IMR-90 (cell line): Measurements from ENCODE around the gene PLEKHG7. TPM values are rescaled to one million over a fixed set of nuclear protein-coding genes. Genes with fewer than 3 reads are reported as not detected.
"Not testable (repeated sequence)": the region's sequence is repeated elsewhere in the genome, so short reads cannot be mapped to it uniquely, and the experiment has no call there.

Experiments used
- ATAC-seq: fragments of 200-7000 bp; cut with Tn5 transposase; 2 replicates; pipeline ENCODE4 v1.9.1; 2020; ENCODE audit warnings: low read depth, mild to moderate bottlenecking, moderate library complexity
- BruUV-seq: library from RNA; stranded (reverse); fragments of 400-500 nt; replicated peaks from 2 replicates; lab custom pipeline; 2021; lab: Mats Ljungman, UMichigan
- CTCF ChIA-PET: fragments of 300-600 bp; formaldehyde crosslinking; extraction: SDS; loops from one replicate; lab custom pipeline; 2021; ENCODE audit warnings: antibody characterized with exemption; lab: Yijun Ruan, JAX
- POLR2A ChIA-PET: fragments of 300-600 bp; sonication (Branson Sonifier 250); formaldehyde crosslinking; loops from one replicate; lab custom pipeline; 2022; ENCODE audit warnings: antibody characterized with exemption; ENCODE audit not compliant: unreplicated experiment; lab: Charles Lee
- DNase-seq: peaks from one replicate; pipeline ENCODE4 v3.0.0; 2013
- H2AFZ ChIP-seq: replicated peaks from 2 replicates; pipeline ENCODE3; 2013; ENCODE audit warnings: low read length, mild to moderate bottlenecking; ENCODE audit not compliant: poor library complexity
- H2AK5ac ChIP-seq: 2 replicates; pipeline ENCODE4 v1.6.1; 2013; ENCODE audit warnings: low read depth, low read length, inconsistent platforms
- H2AK9ac ChIP-seq: replicated peaks from 2 replicates; pipeline ENCODE3; 2013; ENCODE audit warnings: mild to moderate bottlenecking, low read depth, low read length, moderate library complexity; ENCODE audit not compliant: poor library complexity
- H2BK120ac ChIP-seq: 2 replicates; pipeline ENCODE4 v1.6.1; 2013; ENCODE audit warnings: low read depth, low read length, inconsistent platforms
- H2BK15ac ChIP-seq: 3 replicates; pipeline ENCODE4 v1.6.1; 2013; ENCODE audit warnings: low read depth, low read length, inconsistent platforms
- H2BK20ac ChIP-seq: 2 replicates; pipeline ENCODE4 v1.6.1; 2013; ENCODE audit warnings: low read depth, mild to moderate bottlenecking, inconsistent platforms, low read length, moderate library complexity
- H2BK5ac ChIP-seq: 2 replicates; pipeline ENCODE4 v1.6.1; 2013; ENCODE audit warnings: mild to moderate bottlenecking, low read depth, low read length, inconsistent platforms; ENCODE audit not compliant: poor library complexity, severe bottlenecking
- H3K14ac ChIP-seq: replicated peaks from 2 replicates; pipeline ENCODE4 v1.6.1; 2013; ENCODE audit warnings: low read depth, low read length, inconsistent platforms
- H3K18ac ChIP-seq: 2 replicates; pipeline ENCODE4 v1.6.1; 2013; ENCODE audit warnings: low read depth, low read length, control low read depth
- H3K23ac ChIP-seq: 2 replicates; pipeline ENCODE4 v1.6.1; 2013; ENCODE audit warnings: low read depth, low read length, inconsistent platforms
- H3K27ac ChIP-seq: 2 replicates; pipeline ENCODE4 v1.5.1; 2013; ENCODE audit warnings: mild to moderate bottlenecking, control low read depth, low read length; ENCODE audit not compliant: insufficient read depth
- H3K27me3 ChIP-seq: 2 replicates; pipeline ENCODE4 v1.6.1; 2013; ENCODE audit warnings: low read length; ENCODE audit not compliant: control insufficient read depth, insufficient read depth
- H3K36me3 ChIP-seq: 2 replicates; pipeline ENCODE4 v1.6.1; 2013; ENCODE audit warnings: low read length, mixed read lengths; ENCODE audit not compliant: control insufficient read depth, insufficient read depth
- H3K4ac ChIP-seq: 2 replicates; pipeline ENCODE4 v1.6.1; 2013; ENCODE audit warnings: low read depth, low read length, inconsistent platforms
- H3K4me1 ChIP-seq: 2 replicates; pipeline ENCODE4 v1.6.1; 2013; ENCODE audit warnings: low read length, mixed read lengths; ENCODE audit not compliant: control insufficient read depth, insufficient read depth
- H3K4me2 ChIP-seq: 2 replicates; pipeline ENCODE4 v1.6.1; 2013; ENCODE audit warnings: low read depth, mild to moderate bottlenecking, control low read depth, low read length, moderate library complexity
- H3K4me3 ChIP-seq: 2 replicates; pipeline ENCODE4 v1.5.1; 2013; ENCODE audit warnings: low read depth, mild to moderate bottlenecking, control low read depth, low read length, moderate library complexity; ENCODE audit not compliant: insufficient read depth
- H3K56ac ChIP-seq: 2 replicates; pipeline ENCODE4 v1.6.1; 2013; ENCODE audit warnings: low read length, inconsistent platforms; ENCODE audit not compliant: insufficient read depth; ENCODE audit errors: extremely low read depth
- H3K79me1 ChIP-seq, 2 experiments: 2 replicates each; pipeline ENCODE4 v1.6.1; 2013; ENCODE audit warnings: low read length in 2 of 2, inconsistent platforms in 1 of 2, low read depth in 1 of 2
- H3K9ac ChIP-seq: 2 replicates; pipeline ENCODE4 v1.6.1; 2013; ENCODE audit warnings: low read depth, low read length, control low read depth
- H3K9me1 ChIP-seq: 2 replicates; pipeline ENCODE4 v1.6.1; 2013; ENCODE audit warnings: low read length, inconsistent platforms; ENCODE audit not compliant: insufficient read depth
- H3K9me3 ChIP-seq: 2 replicates; pipeline ENCODE4 v1.6.1; 2013; ENCODE audit warnings: low read length; ENCODE audit not compliant: control insufficient read depth, insufficient read depth
- H4K20me1 ChIP-seq: 2 replicates; pipeline ENCODE4 v1.6.1; 2013; ENCODE audit warnings: low read length, inconsistent platforms; ENCODE audit not compliant: insufficient read depth
- H4K5ac ChIP-seq: 2 replicates; pipeline ENCODE4 v1.6.1; 2013; ENCODE audit warnings: mild to moderate bottlenecking, low read depth, low read length, control low read depth
- H4K8ac ChIP-seq, 2 experiments: 2 replicates each; pipeline ENCODE4 v1.6.1; 2013; ENCODE audit warnings: low read depth in 2 of 2, low read length in 2 of 2, control low read depth in 1 of 2, inconsistent platforms in 1 of 2
- H4K91ac ChIP-seq: 2 replicates; pipeline ENCODE4 v1.6.1; 2013; ENCODE audit warnings: low read depth, low read length, inconsistent platforms; ENCODE audit not compliant: insufficient read depth
- dilution Hi-C: fragments of 300-500 bp; cut with HindIII; formaldehyde crosslinking; loops from one replicate; pipeline ENCODE4 v1.14.3; 2018; ENCODE audit warnings: low sequenced_read_pairs; ENCODE audit not compliant: unreplicated experiment
- in situ Hi-C: fragments of 300-500 bp; cut with MboI; formaldehyde crosslinking; loops from 3 replicates; pipeline ENCODE4 v1.14.3; 2019; ENCODE audit warnings: low sequenced_read_pairs, inconsistent platforms, mixed read lengths
- intact Hi-C: fragments of 100-400 bp; cut with micrococcal nuclease; formaldehyde crosslinking; loops from 2 replicates; pipeline ENCODE4 v1.10.0; 2022
- polyA plus RNA-seq, 3 experiments: library from polyadenylated mRNA; depleted of rRNA; stranded (reverse); fragments of >200 nt; gene quantifications; 2 replicates each; pipeline ENCODE4 v1.2.3, GENCODE V29; 2012; ENCODE audit warnings: low replicate concordance in 1 of 3
- total RNA-seq: library from RNA; depleted of rRNA; stranded (reverse); fragments of >200 nt; gene quantifications from 2 replicates; pipeline ENCODE4 v1.2.3, GENCODE V29; 2012

The PLEKHG7 gene
- total and polyA plus RNA-seq, 2 of the 4 experiments (the other 2 are of a cell fraction) = not detected

GRCh38 chr12:92749691-92750090 lies 46.9 kb downstream of the PLEKHG7 start:
- H3K27me3 ChIP-seq, dilution Hi-C loops, H2BK120ac ChIP-seq, ATAC-seq, H2BK5ac ChIP-seq, BruUV-seq, H3K27ac ChIP-seq, H2AFZ ChIP-seq, POLR2A ChIA-PET, H4K91ac ChIP-seq, CTCF ChIA-PET, H3K4ac ChIP-seq, H3K36me3 ChIP-seq, H3K4me3 ChIP-seq, in situ Hi-C loops, H3K4me1 ChIP-seq, H3K79me1 ChIP-seq, H3K56ac ChIP-seq, H2BK20ac ChIP-seq, H4K20me1 ChIP-seq, H2AK5ac ChIP-seq, H3K9ac ChIP-seq, intact Hi-C loops, H2BK15ac ChIP-seq, H4K8ac ChIP-seq, H2AK9ac ChIP-seq, H3K14ac ChIP-seq, H3K18ac ChIP-seq, H3K9me1 ChIP-seq, H4K5ac ChIP-seq, H3K23ac ChIP-seq, DNase-seq, H3K4me2 ChIP-seq, H3K9me3 ChIP-seq: not testable (repeated sequence)
